ENCODE results near the gene BCL3. TPM values are rescaled to one million over a fixed set of nuclear protein-coding genes. Genes with fewer than 3 reads are reported as not detected.
A peak's percentile ranks its signal among the peaks of the same experiment; 100 is the strongest.

The BCL3 gene
- total and polyA plus RNA-seq, 2 of the 4 experiments (the other 2 are of a cell fraction), result 1.6 to 26.0 TPM

DNA sequence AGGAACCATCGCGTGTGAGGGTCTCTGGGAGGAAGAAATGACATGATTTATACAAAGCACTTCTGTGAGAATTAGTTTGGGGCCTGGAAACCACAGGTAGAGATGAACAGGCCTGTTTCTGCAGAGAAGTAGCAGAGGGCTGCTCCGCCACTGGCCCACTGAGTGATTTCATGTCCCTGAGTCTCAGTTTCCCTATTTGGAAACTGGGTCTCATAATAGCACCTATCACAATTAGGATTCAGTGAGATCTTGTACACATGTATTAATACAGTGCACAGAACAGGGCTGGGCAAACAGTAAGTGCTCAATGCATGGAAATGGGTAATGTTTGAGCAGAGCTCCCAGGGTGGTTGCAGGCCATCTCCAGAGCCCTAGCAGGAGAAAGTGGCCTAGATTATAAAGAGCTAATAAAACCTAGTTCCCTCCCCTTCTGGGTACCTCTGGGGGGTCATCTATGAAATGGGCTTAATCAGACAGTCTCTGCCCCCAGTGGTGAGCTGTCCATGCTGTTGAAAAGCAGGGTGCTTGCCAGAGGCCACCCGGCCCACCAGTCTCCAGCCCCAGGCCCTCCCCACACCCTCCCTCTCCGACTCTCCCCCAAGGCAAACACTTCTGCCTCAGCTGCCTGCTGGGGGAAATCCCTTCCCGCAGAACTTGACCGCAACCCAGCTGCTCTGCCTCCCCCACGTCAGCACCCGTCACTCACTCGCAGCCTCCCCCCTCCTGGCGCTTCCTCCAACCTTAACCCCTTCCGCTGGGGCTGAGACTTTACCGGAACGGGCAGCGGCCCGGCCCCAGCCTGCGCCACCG, 4.5 kb downstream of the BCL3 start (continued):
- TF ChIP-seq, protein P1, sequence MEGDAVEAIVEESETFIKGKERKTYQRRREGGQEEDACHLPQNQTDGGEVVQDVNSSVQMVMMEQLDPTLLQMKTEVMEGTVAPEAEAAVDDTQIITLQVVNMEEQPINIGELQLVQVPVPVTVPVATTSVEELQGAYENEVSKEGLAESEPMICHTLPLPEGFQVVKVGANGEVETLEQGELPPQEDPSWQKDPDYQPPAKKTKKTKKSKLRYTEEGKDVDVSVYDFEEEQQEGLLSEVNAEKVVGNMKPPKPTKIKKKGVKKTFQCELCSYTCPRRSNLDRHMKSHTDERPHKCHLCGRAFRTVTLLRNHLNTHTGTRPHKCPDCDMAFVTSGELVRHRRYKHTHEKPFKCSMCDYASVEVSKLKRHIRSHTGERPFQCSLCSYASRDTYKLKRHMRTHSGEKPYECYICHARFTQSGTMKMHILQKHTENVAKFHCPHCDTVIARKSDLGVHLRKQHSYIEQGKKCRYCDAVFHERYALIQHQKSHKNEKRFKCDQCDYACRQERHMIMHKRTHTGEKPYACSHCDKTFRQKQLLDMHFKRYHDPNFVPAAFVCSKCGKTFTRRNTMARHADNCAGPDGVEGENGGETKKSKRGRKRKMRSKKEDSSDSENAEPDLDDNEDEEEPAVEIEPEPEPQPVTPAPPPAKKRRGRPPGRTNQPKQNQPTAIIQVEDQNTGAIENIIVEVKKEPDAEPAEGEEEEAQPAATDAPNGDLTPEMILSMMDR (conservative IDR thresholded peaks at IDR 0.05; ENCODE audit: low read depth, low read length), result peak; percentile 25; the same call in 1 of the 2 replicates

DNA sequence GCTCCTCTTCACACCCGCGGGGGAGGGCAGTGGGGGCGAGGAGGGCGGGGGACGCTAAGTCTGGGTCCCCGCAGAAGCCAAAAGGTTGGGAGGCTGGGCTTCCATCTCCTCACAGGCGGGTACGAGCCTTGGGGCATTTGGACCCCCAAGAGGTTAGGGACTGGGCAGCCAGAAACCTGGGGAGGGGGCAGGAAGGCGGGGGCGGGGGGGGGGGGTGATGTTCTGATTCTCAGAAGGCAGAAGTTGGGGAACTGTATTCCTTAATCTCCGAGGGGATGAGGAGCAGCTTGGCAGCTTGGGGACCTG, 5.1 kb downstream of the BCL3 start:
- CTCF ChIA-PET, result interaction anchor here (1.1 kb wide), 1 partner anchor 9 kb away, joined by 3 read pairs; no protein-coding TSS in a partner anchor
- BruUV-seq (replicated peaks), result no TSS peak
- dilution Hi-C loops (cut with HindIII; ENCODE audit: low sequenced_read_pairs, unreplicated experiment), result no loop called here
- Histone ChIP-seq H2BK120ac (ENCODE audit: low read depth, low read length) (peak overlapping the region; percentile 98), H3K4me3 (ENCODE audit: insufficient read depth, low read depth, low read length) (peak overlapping the region; percentile 38), H3K27ac (ENCODE audit: insufficient read depth, low read length) (peak overlapping the region; percentile 85), H3K79me1 (ENCODE audit: low read depth in 1 of 2, low read length in 2 of 2) (peaks cover 29 to 81% of the 10 kb centered on the region in 2 experiments), H3K4ac (ENCODE audit: low read depth, low read length) (peak overlapping the region; percentile 98), H2AFZ (replicated peaks; ENCODE audit: low read length, poor library complexity) (peak overlapping the region; percentile 59), H2AK9ac (replicated peaks; ENCODE audit: low read depth, low read length, poor library complexity) (peak overlapping the region; percentile 97), H3K9ac (ENCODE audit: low read depth, low read length) (peak overlapping the region; percentile 66), H3K9me3 (ENCODE audit: control insufficient read depth, insufficient read depth, low read length) (no peaks in the 10 kb centered on the region), H2BK15ac (ENCODE audit: low read depth, low read length) (peak overlapping the region; percentile 86; the same call in 2 of the 3 replicates), H3K4me1 (ENCODE audit: control insufficient read depth, insufficient read depth, low read length) (peaks cover 56% of the 10 kb centered on the region), H3K36me3 (ENCODE audit: control insufficient read depth, insufficient read depth, low read length) (peaks cover 54% of the 10 kb centered on the region), H4K5ac (ENCODE audit: low read depth, low read length) (peak overlapping the region; percentile 73), H3K14ac (replicated peaks; ENCODE audit: low read depth, low read length) (peak overlapping the region; percentile 97), H2BK5ac (ENCODE audit: low read depth, low read length, poor library complexity, severe bottlenecking) (peak overlapping the region; percentile 80), H3K9me1 (ENCODE audit: insufficient read depth, low read length) (peaks cover 16% of the 10 kb centered on the region), H3K4me2 (ENCODE audit: low read depth, low read length) (peak overlapping the region; percentile 85), H2BK20ac (ENCODE audit: low read depth, low read length) (peak overlapping the region; percentile 94), H3K27me3 (ENCODE audit: control insufficient read depth, insufficient read depth, low read length) (no peaks in the 10 kb centered on the region), H3K23ac (ENCODE audit: low read depth, low read length) (peak overlapping the region; percentile 99), H3K18ac (ENCODE audit: low read depth, low read length) (peak overlapping the region; percentile 78), H4K20me1 (ENCODE audit: insufficient read depth, low read length) (peaks cover 36% of the 10 kb centered on the region), H4K8ac (ENCODE audit: low read depth in 2 of 2, low read length in 2 of 2) (peak overlapping the region; percentile 92 to 97), H4K91ac (ENCODE audit: insufficient read depth, low read depth, low read length) (peak overlapping the region; percentile 96), H3K56ac (ENCODE audit: extremely low read depth, insufficient read depth, low read length) (peak overlapping the region; percentile 92), H2AK5ac (ENCODE audit: low read depth, low read length) (peak overlapping the region; percentile 98)
- ATAC-seq (ENCODE audit: low read depth) (no peak), DNase-seq (no peak)
- WGBS, 2 experiments (ENCODE audit: extremely low coverage in 2 of 2, insufficient read length in 1 of 2), result no CpG with 5 or more reads among the region's 11 CpGs
- intact Hi-C loops (cut with micrococcal nuclease), result no loop called here
- POLR2A ChIA-PET (ENCODE audit: unreplicated experiment), result interaction anchor here (0.6 to 0.9 kb wide), 3 partner anchors 26 to 37 kb away, joined by 3 read pairs; no protein-coding TSS in a partner anchor
- in situ Hi-C loops (cut with MboI; ENCODE audit: low sequenced_read_pairs), result no loop called here
- TF ChIP-seq, protein P1 (conservative IDR thresholded peaks at IDR 0.05; ENCODE audit: low read depth, low read length), result no peak
- TF ChIP-seq RAD21 (IDR thresholded peaks at IDR 0.05; ENCODE audit: low read length) (no peak), MXI1 (IDR thresholded peaks at IDR 0.05; ENCODE audit: borderline replicate concordance, low read depth, low read length) (no peak), CHD1 (IDR thresholded peaks at IDR 0.05; ENCODE audit: low read depth, low read length) (no peak), RCOR1 (IDR thresholded peaks at IDR 0.05; ENCODE audit: insufficient replicate concordance, low read length) (no peak), NFE2L2 (IDR thresholded peaks at IDR 0.05; ENCODE audit: low read depth, low read length) (no peak)
- TF ChIP-seq, protein P2, sequence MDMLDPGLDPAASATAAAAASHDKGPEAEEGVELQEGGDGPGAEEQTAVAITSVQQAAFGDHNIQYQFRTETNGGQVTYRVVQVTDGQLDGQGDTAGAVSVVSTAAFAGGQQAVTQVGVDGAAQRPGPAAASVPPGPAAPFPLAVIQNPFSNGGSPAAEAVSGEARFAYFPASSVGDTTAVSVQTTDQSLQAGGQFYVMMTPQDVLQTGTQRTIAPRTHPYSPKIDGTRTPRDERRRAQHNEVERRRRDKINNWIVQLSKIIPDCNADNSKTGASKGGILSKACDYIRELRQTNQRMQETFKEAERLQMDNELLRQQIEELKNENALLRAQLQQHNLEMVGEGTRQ (IDR thresholded peaks at IDR 0.05; ENCODE audit: low read depth, low read length), result no peak
- TF ChIP-seq, protein P3, sequence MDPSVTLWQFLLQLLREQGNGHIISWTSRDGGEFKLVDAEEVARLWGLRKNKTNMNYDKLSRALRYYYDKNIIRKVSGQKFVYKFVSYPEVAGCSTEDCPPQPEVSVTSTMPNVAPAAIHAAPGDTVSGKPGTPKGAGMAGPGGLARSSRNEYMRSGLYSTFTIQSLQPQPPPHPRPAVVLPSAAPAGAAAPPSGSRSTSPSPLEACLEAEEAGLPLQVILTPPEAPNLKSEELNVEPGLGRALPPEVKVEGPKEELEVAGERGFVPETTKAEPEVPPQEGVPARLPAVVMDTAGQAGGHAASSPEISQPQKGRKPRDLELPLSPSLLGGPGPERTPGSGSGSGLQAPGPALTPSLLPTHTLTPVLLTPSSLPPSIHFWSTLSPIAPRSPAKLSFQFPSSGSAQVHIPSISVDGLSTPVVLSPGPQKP (IDR thresholded peaks at IDR 0.05; ENCODE audit: borderline replicate concordance, low read depth, low read length), result no peak
